Neural progenitor cell (in vitro differentiated cells): ENCODE measurements around the gene FITM1. TPM values are rescaled to one million over a fixed set of nuclear protein-coding genes. Genes with fewer than 3 reads are reported as not detected.

ENCODE experiments used
- DNase-seq: peaks from one replicate; pipeline ENCODE4 v3.0.0-alpha.2; 2016; ENCODE audit warnings: low spot score
- H2AFZ ChIP-seq: fragments of 200-600 bp; sonication (generic); replicated peaks from 2 replicates; pipeline ENCODE4 v1.6.1; 2016; ENCODE audit warnings: antibody characterized with exemption
- H3F3A ChIP-seq: fragments of 200-600 bp; sonication (generic); 2 replicates; pipeline ENCODE4 v1.6.1; 2016; ENCODE audit warnings: antibody characterized with exemption, low read depth
- H3K27ac ChIP-seq: fragments of 200-600 bp; sonication (generic); 2 replicates; pipeline ENCODE4 v1.5.1; 2016; ENCODE audit warnings: mild to moderate bottlenecking
- H3K27me3 ChIP-seq: fragments of 200-600 bp; sonication (generic); 2 replicates; pipeline ENCODE4 v1.6.1; 2016; ENCODE audit warnings: mild to moderate bottlenecking, moderate library complexity
- H3K36me3 ChIP-seq: fragments of 200-600 bp; sonication (generic); 2 replicates; pipeline ENCODE4 v1.5.1; 2016
- H3K4me1 ChIP-seq: fragments of 200-600 bp; sonication (generic); 2 replicates; pipeline ENCODE4 v1.6.1; 2016; ENCODE audit warnings: mixed run types
- H3K4me2 ChIP-seq: fragments of 200-600 bp; sonication (generic); 2 replicates; pipeline ENCODE4 v1.6.1; 2016
- H3K4me3 ChIP-seq: fragments of 200-600 bp; sonication (generic); 2 replicates; pipeline ENCODE4 v1.5.1; 2016
- H3K79me2 ChIP-seq: fragments of 200-600 bp; sonication (generic); 2 replicates; pipeline ENCODE4 v1.6.1; 2016; ENCODE audit warnings: low read depth
- H3K9ac ChIP-seq: fragments of 200-600 bp; sonication (generic); 2 replicates; pipeline ENCODE4 v1.6.1; 2016
- H3K9me3 ChIP-seq: fragments of 200-600 bp; sonication (generic); 2 replicates; pipeline ENCODE4 v1.5.1; 2016; ENCODE audit warnings: low read depth
- H4K20me1 ChIP-seq: fragments of 200-600 bp; sonication (generic); 2 replicates; pipeline ENCODE4 v1.6.1; 2016; ENCODE audit warnings: low read depth
- H3K27ac Mint-ChIP-seq: 3 replicates; pipeline ENCODE4 v1.8.0; 2021; ENCODE audit warnings: mixed read lengths
- H3K27me3 Mint-ChIP-seq: 2 replicates; pipeline ENCODE4 v1.8.0; 2022; ENCODE audit warnings: low read depth, mild to moderate bottlenecking, inconsistent platforms, moderate library complexity, mixed read lengths; ENCODE audit not compliant: insufficient read depth
- H3K36me3 Mint-ChIP-seq: 3 replicates; pipeline ENCODE4 v1.8.0; 2021; ENCODE audit warnings: mixed read lengths
- H3K4me1 Mint-ChIP-seq: 3 replicates; pipeline ENCODE4 v1.8.0; 2021; ENCODE audit warnings: mixed read lengths
- H3K4me3 Mint-ChIP-seq: 3 replicates; pipeline ENCODE4 v1.8.0; 2021; ENCODE audit warnings: mild to moderate bottlenecking, moderate library complexity, mixed read lengths
- H3K9me3 Mint-ChIP-seq: 3 replicates; pipeline ENCODE4 v1.8.0; 2020; ENCODE audit warnings: mixed read lengths
- EZH2 ChIP-seq: fragments of 200-600 bp; sonication (generic); IDR thresholded peaks from 2 replicates; pipeline ENCODE4 v1.6.1; 2017; ENCODE audit warnings: antibody characterized with exemption, mild to moderate bottlenecking, moderate library complexity
- EZH2phosphoT487 ChIP-seq: fragments of 200-600 bp; sonication (generic); IDR thresholded peaks from 2 replicates; pipeline ENCODE4 v1.6.1; 2017; ENCODE audit warnings: antibody characterized with exemption
- total RNA-seq: library from RNA; depleted of rRNA; stranded (reverse); fragments of >200 nt; gene quantifications from 2 replicates; pipeline ENCODE4 v1.2.3, GENCODE V29; 2015; ENCODE audit warnings: low replicate concordance
- TF ChIP-seq, protein P1 (sequence below): fragments of 200-600 bp; sonication (generic); IDR thresholded peaks from 2 replicates; pipeline ENCODE4 v1.5.1; 2017; ENCODE audit warnings: antibody characterized with exemption, mild to moderate bottlenecking

Gene FITM1
- total RNA-seq, 1 donor from 2014 or later, result 0.77 TPM

DNA sequence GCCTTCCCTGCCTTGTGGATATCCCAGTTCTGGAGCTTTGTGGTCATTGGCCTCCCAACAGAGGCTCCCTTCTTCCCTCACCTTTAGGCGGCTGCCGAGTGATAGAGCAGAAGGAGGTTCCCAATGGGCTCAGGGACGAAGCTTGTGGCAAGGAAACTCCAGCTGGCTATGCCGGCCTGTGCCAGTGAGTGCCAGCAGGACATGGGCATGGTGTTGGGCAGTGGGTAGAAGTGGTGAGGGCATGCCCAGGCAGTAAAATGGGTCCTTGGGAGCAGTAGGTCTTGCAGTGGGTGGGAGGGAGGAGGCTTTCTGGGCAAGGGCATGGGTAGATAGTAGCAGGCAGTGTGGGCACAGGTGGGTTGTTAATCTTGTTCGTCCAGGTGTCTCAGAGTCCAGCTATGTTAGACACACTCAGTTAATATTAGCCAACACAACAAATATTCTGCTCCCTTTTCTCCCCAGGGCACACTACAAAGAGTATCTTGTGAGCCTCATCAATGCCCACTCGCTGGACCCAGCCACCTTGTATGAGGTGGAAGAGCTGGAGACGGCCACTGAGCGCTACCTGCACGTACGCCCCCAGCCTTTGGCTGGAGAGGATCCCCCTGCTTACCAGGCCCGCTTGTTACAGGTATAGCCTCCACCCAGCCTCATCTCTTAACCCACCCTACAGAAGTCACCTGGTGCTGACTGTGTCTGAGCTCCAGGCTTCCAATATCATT is 29.5 kb downstream of the FITM1 start:
- H3K9me3 Mint-ChIP-seq, result no peaks in the 10 kb centered on the region
- peaks cover 12% of the 10 kb centered on the region for H3K4me1 Mint-ChIP-seq
- no peak overlapping the region for H3K27ac Mint-ChIP-seq
- peaks cover 8% of the 10 kb centered on the region for H3F3A ChIP-seq
- H3K4me3 Mint-ChIP-seq, result no peak overlapping the region
- no peak overlapping the region for H3K27ac ChIP-seq
- no peaks in the 10 kb centered on the region for H3K9me3 ChIP-seq
- H3K27me3 Mint-ChIP-seq, result peaks cover 4% of the 10 kb centered on the region
- H3K4me3 ChIP-seq, result no peak overlapping the region
- H3K4me1 ChIP-seq, result no peaks in the 10 kb centered on the region
- H3K36me3 ChIP-seq, result no peaks in the 10 kb centered on the region
- no peaks in the 10 kb centered on the region for H3K27me3 ChIP-seq
- no peak overlapping the region for H3K9ac ChIP-seq
- peaks cover 5% of the 10 kb centered on the region for H4K20me1 ChIP-seq
- no peak overlapping the region for H2AFZ ChIP-seq
- H3K36me3 Mint-ChIP-seq, result peaks cover 18% of the 10 kb centered on the region
- DNase-seq, result no peak
- no peak overlapping the region for H3K4me2 ChIP-seq
- TF ChIP-seq EZH2phosphoT487 (no peak), EZH2 (no peak)
- TF ChIP-seq, protein P1, sequence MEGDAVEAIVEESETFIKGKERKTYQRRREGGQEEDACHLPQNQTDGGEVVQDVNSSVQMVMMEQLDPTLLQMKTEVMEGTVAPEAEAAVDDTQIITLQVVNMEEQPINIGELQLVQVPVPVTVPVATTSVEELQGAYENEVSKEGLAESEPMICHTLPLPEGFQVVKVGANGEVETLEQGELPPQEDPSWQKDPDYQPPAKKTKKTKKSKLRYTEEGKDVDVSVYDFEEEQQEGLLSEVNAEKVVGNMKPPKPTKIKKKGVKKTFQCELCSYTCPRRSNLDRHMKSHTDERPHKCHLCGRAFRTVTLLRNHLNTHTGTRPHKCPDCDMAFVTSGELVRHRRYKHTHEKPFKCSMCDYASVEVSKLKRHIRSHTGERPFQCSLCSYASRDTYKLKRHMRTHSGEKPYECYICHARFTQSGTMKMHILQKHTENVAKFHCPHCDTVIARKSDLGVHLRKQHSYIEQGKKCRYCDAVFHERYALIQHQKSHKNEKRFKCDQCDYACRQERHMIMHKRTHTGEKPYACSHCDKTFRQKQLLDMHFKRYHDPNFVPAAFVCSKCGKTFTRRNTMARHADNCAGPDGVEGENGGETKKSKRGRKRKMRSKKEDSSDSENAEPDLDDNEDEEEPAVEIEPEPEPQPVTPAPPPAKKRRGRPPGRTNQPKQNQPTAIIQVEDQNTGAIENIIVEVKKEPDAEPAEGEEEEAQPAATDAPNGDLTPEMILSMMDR, result no peak
- H3K79me2 ChIP-seq, result no peaks in the 10 kb centered on the region

DNA sequence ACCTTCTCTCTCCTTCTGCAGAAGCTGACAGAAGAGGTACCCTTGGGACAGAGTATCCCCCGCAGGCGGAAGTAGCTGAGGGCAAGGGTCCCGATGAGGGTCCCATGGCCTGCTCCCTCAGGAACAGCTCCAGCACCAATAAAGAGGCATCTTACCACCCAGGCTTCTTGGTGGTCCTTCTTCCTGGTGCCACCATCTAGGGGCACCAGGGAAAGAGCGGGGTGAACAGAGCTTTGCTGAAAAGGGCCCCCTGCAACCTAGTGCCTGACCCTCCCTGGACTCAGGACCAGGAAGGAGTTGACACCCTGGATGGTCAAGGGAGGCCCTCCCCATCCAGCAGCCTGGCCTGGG is 30.0 kb downstream of the FITM1 start:
- Histone ChIP-seq H3K4me2 (no peak overlapping the region), H3F3A (peaks cover 8% of the 10 kb centered on the region), H3K36me3 (no peaks in the 10 kb centered on the region), H3K4me3 (no peak overlapping the region), H3K27me3 (no peaks in the 10 kb centered on the region), H3K79me2 (no peaks in the 10 kb centered on the region), H3K9me3 (no peaks in the 10 kb centered on the region), H3K4me1 (no peaks in the 10 kb centered on the region), H4K20me1 (peaks cover 5% of the 10 kb centered on the region), H3K27ac (no peak overlapping the region), H2AFZ (no peak overlapping the region), H3K9ac (no peak overlapping the region)
- peaks cover 16% of the 10 kb centered on the region for H3K36me3 Mint-ChIP-seq
- no peak overlapping the region for H3K27ac Mint-ChIP-seq
- H3K9me3 Mint-ChIP-seq, result no peaks in the 10 kb centered on the region
- peaks cover 12% of the 10 kb centered on the region for H3K4me1 Mint-ChIP-seq
- peaks cover 4% of the 10 kb centered on the region for H3K27me3 Mint-ChIP-seq
- DNase-seq, result no peak
- TF ChIP-seq EZH2 (no peak), EZH2phosphoT487 (no peak)
- TF ChIP-seq, protein P1, result no peak
- no peak overlapping the region for H3K4me3 Mint-ChIP-seq

DNA sequence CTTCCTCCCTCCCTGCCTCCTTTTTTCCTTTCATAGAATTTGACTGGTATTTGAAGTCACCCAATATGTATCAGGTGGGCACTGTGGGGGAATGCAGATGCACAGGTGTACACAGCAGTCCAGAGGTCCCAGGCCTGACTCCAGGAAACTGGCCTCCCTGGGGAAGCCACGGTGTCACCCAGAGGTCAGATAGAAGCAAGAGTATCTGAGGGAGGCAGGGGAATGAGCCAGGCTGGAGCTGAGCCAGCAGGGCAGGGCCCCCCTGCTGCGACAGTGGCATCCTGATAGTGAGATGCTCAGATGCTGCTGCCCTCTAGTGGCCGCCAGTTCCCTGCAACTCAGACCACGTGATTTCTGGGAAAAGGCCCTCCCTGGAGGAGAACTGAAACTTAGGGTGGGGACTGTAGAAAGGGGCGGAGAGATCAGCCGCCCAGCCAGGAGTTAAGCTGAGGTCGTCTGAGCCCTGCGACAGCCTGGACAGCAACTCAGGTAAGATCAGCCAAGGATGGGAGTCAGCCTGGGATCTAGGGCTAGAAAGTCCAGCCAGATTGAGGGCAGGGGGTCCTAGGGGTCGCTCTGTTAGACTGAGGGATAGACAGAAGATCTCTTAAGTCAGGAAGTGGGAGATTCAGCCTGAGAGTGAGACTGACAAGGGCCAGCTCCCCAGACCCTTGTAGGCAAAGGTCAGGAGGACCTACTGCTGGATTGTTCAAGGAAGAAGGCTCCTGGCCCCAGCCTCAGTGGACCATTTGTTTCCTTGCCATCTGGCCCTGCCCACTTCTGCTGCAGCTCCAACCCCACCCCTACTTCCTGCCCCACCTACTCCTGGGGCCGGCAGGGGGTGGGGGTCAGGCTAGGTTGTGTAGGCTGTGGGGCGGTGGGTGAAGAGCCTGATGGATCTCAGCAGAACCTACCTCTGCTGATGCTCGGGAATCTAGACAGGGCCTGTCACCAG is 30.7 kb downstream of the FITM1 start, which contains the start of gene IRF9:
Gene IRF9 (plus strand): TSS at position 416 of the 955 bp plus-strand sequence. CDS start 880 bp downstream, outside the sequence.
- H3K4me1 ChIP-seq, result no peaks in the 10 kb centered on the region
- H2AFZ ChIP-seq, result no peak within 1 kb of the TSS
- H3K27me3 ChIP-seq, result no peaks in the 10 kb centered on the region
- H3K4me3 ChIP-seq, result peak within 1 kb of the TSS; percentile 21
- peak within 1 kb of the TSS; percentile 85 for H3K4me3 Mint-ChIP-seq
- peaks cover 8% of the 10 kb centered on the region for H3F3A ChIP-seq
- H3K9ac ChIP-seq, result no peak within 1 kb of the TSS
- no peaks in the 10 kb centered on the region for H3K79me2 ChIP-seq
- peak; percentile 98 for DNase-seq
- H3K36me3 Mint-ChIP-seq, result peaks cover 11% of the 10 kb centered on the region
- no peaks in the 10 kb centered on the region for H3K36me3 ChIP-seq
- H3K9me3 Mint-ChIP-seq, result no peaks in the 10 kb centered on the region
- H3K4me1 Mint-ChIP-seq, result peaks cover 12% of the 10 kb centered on the region
- peak within 1 kb of the TSS; percentile 95 for H3K27ac Mint-ChIP-seq
- H3K27me3 Mint-ChIP-seq, result peaks cover 4% of the 10 kb centered on the region
- TF ChIP-seq, protein P1, result peak; percentile 97
- no peak for TF ChIP-seq EZH2
- H3K4me2 ChIP-seq, result peak within 1 kb of the TSS; percentile 60
- peaks cover 5% of the 10 kb centered on the region for H4K20me1 ChIP-seq
- no peaks in the 10 kb centered on the region for H3K9me3 ChIP-seq
- H3K27ac ChIP-seq, result no peak within 1 kb of the TSS
